Measurements from ENCODE around the gene ACER1.

DNA sequence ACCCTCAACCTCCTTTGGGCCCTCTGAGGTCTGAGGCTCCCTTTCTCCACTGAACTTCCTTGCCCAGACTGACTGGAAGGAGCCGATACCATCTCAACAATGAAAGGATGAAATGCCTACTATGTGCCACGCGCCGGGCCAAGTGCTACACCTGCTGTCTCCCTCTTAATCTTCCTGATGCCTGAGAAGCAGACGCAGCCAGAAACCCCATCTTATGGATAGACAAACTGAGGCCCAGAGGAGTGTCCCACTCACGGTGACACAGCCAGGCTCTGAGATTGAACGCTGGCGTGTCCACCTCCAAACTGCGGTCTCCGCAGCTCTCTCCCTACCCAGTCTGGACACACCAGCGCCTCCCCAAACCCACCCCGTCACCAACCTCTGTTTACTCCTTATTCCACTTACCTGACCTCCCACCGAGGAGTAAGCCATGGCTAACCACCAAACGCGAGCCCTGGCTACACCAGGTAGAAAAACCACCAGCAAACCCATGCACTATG is 74.5 kb downstream of the ACER1 start:
- TF ChIP-seq, protein P1, sequence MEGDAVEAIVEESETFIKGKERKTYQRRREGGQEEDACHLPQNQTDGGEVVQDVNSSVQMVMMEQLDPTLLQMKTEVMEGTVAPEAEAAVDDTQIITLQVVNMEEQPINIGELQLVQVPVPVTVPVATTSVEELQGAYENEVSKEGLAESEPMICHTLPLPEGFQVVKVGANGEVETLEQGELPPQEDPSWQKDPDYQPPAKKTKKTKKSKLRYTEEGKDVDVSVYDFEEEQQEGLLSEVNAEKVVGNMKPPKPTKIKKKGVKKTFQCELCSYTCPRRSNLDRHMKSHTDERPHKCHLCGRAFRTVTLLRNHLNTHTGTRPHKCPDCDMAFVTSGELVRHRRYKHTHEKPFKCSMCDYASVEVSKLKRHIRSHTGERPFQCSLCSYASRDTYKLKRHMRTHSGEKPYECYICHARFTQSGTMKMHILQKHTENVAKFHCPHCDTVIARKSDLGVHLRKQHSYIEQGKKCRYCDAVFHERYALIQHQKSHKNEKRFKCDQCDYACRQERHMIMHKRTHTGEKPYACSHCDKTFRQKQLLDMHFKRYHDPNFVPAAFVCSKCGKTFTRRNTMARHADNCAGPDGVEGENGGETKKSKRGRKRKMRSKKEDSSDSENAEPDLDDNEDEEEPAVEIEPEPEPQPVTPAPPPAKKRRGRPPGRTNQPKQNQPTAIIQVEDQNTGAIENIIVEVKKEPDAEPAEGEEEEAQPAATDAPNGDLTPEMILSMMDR (IDR thresholded peaks at IDR 0.05; ENCODE audit: low read depth, low read length): no peak
- no peak for TF ChIP-seq EZH2phosphoT487 (IDR thresholded peaks at IDR 0.05; ENCODE audit: low read depth)
